GM12891 (cell line): ENCODE data around the gene PORCN.

Experiments used
- POLR2A ChIP-seq: IDR thresholded peaks from 2 replicates; pipeline ENCODE4 v1.6.1; 2011; ENCODE audit warnings: low read depth, low read length, control low read depth
- POLR2AphosphoS5 ChIP-seq: IDR thresholded peaks from 2 replicates; pipeline ENCODE4 v1.6.1; 2011; ENCODE audit warnings: low read depth, low read length, control low read depth
- POU2F2 ChIP-seq: IDR thresholded peaks from 2 replicates; pipeline ENCODE4 v1.6.1; 2011; ENCODE audit warnings: low read depth, mild to moderate bottlenecking, control low read depth, low read length, moderate library complexity
- SPI1 ChIP-seq: IDR thresholded peaks from 2 replicates; pipeline ENCODE4 v1.6.1; 2011; ENCODE audit warnings: low read depth, low read length, control low read depth

GRCh38 chrX:48514868-48515460, 6.2 kb downstream of the PORCN start:
- TF ChIP-seq POLR2A (no peak), POLR2AphosphoS5 (no peak), POU2F2 (no peak), SPI1 (no peak)
